DMS114 treated with DMSO at 0.1 percent for 48 hours (cell line): ENCODE measurements around the gene MUC13.

Experiments
- DNase-seq: peaks from one replicate; lab custom pipeline; 2025; ENCODE audit not compliant: unreplicated experiment; lab: John Stamatoyannopoulos, UW

The MUC13 gene

DNA sequence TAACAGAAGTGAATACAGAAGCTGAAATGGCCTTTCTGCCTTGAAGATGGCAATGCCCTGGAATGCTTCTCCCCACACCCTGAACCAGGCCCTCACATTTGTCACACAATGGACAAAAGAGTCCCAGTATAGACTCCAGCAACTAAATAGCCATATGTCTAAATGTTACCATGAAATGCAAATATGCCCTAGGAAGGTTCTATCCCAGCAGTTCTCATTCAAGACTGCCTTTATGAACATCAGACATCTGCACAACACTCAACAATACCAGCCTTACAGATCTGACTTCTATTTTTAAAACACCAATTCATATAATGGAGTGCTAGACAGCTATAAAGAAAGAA, 55.2 kb downstream of the MUC13 start:
- no peak for DNase-seq

DNA sequence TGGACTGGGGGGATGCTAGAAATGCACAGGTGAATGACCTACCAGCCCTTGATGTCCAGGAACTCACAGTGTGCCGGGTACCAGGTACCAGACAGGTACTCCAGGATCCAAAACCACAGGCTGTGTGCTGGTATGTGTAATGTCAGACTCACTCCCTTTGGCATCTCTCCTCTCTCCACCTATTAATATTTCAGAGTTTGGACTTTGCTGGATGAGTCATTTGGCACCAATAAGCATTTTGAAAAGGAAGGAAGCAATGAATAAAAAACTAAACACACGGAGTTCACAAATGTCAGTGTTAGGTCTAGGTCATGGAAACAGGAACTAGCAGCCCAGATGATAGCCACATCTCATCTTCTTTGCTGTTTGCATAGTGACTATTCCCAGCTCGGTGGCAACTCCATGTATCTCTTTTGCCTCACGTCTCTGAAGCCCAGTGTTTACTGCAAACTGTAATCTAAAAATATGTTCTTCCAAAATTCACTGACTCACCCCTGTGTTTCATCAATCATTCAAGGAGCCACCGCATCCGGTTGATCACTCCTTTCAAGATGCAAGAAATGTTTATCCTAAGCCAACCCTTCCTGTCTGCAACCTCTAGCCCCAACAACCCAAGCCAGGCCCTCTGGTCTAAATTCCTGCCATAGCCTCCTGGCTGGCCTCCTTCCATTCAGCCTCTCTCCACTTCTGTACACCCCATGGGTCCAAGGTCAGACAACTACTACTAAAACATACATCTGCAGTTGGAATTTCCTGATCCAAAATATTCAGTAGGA, 55.8 kb downstream of the MUC13 start:
- no peak for DNase-seq

DNA sequence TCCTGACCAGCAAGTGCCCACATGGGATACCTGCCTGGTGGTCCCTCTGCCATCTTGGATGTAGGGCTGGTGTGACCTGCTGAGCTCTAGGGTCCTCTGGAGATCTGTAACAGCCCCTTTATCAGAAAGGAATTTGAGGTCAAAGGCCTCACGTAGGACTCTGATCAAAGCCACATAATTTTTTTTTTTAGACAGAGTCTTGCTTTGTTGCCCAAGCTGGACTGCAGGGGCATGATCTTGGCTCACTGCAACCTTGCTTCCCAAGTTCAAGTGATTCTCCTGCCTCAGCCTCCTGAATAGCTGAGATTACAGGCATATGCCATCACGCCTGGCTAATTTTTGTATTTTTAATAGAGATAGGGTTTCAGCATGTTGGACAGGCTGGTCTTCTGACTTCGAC, 56.9 kb downstream of the MUC13 start:
- no peak for DNase-seq

DNA sequence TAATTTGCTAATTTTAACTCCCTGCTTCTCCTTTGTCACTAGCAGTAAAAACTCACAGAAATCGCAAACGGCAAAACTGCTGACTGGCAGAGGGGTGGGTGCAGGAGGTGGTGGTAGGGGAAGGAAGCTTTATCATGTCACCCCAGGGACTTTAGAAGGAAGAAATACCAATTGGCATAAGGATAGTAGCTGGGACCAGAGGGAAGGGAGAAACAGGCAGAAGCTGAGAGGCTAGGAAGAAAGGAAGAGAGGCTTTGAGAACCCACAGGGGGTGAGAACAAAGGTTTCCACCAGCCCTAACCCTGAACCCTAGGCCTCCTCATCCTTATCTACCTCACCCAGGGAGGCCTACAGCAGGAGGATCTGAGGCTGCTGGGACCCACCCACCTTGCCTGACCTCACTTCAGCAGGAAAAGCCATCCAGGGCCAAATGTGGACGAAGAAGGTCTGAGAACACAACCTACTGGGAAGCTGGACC, 58.1 kb downstream of the MUC13 start:
- DNase-seq, result no peak

DNA sequence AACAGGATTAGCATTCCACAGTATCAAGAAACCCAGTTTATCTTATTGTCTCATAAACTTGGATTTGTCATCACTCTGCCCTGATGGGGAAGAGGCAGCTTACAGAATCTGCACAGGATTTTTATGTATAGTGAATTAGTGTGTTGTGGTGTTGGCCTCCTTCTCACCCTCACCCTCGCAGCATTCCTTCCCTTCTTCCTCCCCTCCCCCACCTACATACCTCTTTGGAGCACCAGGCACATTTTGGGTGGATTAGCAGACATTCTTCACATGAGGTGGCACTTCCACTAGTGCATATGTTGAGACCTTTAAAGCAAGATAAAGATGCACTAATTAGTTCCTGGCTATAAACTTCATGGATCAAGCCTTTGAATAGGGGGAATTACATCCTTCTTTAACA, 61.3 kb downstream of the MUC13 start:
- no peak for DNase-seq

DNA sequence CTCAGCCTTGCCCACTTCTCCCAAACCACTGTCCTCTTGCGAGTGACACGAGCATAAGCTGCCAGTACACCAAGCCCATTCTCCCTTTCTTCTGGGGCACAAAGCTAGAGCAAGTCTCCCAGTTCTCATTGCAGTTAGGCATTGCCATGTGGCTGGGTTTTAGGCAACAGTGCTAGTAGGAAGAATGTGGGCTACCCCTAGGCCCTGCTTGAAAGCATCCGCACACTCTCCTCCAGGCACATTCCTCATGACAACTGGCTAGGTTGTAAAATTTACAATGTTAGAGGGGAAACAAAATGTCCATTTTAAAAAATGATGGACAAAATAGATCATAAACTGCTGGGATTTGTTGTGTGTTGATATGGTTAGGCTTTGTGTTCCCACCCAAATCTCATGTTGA, 67.0 kb downstream of the MUC13 start:
- DNase-seq, result no peak

DNA sequence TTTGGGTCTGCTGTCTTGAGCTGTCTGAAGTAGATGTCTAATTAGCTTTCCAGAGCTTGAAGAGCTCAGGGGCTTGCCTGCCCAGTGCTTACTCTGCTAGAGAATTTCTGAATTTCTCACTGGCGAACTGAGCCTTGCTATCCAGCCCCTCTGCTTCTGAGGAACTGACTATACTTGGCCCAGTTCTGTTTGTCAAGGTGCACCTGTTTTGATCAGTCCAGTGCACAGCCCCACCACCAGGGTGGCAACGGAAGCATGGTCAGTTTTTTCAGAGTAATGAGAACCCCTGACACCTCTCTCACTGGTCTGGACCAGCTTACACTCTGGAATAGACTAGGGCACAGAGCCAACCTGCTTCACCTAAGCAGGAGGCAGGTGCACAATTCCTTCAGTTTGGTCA, 72.5 kb downstream of the MUC13 start:
- DNase-seq, result no peak

DNA sequence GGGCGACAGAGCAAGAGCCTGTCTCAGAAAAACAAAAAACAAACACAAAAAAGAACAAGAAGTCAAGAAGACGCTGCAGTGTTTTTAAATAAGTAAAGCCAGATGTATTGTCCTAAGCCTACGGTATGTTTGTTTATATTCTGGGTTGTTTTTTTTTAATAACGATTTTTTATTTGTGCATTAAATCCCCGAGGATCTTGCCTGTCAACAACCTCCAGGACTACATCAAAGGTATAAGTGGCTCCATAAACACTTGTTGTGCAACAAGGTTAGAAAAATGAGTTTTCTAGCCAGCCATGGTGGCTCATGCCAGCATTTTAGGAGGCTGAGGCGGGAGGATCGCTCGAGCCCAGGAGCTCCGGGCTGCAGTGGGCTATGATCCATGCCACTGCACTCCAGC, 73.5 kb downstream of the MUC13 start:
- no peak for DNase-seq

DNA sequence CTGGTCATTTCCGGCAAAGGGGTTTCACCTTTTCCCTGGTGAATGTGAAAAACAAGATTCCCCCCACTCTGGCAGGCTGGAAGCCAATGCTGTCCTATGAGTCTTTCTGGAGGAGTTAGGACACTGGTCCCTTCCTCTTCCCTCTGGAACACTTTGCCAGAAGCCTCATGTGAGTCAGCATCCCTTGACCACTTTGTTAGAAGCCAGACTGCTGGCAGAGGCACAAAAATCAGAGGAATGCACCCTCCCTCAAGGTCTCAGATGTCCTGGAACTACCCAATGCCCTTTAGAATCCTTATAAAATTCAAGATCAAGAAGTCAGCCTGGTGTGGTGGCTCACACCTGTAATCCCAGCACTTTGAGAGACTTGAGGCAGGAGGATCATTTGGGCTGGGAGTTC, 74.0 kb downstream of the MUC13 start:
- no peak for DNase-seq

DNA sequence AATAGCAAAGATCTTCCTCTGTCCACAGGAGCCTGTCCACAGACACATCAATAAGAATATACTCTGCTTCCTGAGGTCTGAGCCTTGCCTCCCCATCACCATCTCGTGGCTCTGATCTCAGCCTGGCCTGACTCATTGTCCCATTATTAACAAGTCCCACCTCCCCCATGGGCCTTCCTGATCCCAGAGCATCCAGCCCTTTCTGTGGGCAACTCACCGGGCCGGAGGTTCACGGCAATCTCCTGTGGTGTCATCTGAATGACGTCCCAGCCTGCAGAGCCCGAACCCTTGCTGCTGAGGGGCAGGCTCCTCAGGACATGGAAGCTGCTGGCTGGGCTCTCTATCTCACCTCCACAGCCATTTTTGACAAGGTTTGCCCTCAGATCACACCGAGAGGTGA, 75.5 kb downstream of the MUC13 start:
- DNase-seq, result no peak

DNA sequence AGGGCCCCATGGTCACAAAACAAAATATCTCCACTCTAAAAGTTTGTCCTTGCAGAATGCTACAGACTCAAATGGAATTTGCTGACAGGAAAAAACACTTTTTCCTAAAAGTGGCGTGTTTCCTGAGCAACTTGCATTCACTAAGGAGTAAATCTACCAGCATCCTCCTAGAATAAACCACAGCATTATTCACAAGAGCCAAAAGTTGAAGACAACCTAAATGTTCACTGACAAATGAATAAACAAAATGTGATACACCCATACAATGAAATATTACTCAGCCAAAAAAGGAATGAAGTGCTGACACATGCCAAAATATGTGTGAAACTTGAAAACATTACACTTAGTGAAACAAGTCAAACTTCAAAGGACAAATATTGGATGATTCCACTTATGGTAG, 76.3 kb downstream of the MUC13 start:
- DNase-seq, result no peak

DNA sequence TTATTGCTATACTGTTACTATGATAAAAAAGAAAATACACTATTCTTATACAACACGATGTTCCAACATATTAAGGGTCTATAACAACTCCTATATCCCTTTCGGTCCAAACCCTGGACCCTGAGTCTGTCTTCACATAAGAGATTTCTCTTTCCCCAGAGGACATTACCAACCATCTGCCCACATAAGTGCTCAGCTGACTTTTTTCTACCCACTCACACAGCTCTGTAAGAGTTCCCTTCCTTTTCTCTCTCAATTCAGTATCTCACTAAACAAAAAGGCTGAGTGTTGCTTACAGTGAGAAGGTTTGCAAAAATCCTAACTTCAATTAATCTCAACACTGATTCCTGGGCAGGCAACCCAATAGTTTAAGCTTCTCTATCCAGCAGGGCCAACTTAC, 77.9 kb downstream of the MUC13 start:
- DNase-seq, result no peak
